LHCN-M2 (cell line): ENCODE measurements around the gene NTRK2. TPM values are rescaled to one million over a fixed set of nuclear protein-coding genes. Genes with fewer than 3 reads are reported as not detected.
"Not testable (repeated sequence)": the region's sequence is repeated elsewhere in the genome, so short reads cannot be mapped to it uniquely, and the experiment has no call there.

ENCODE experiments used
- DNase-seq: peaks from one replicate; pipeline ENCODE4 v3.0.0-alpha.2; 2012; ENCODE audit warnings: low read depth
- total RNA-seq: library from RNA; depleted of rRNA; stranded (reverse); fragments of >200 nt; gene quantifications from 2 replicates; pipeline ENCODE4 v1.2.3, GENCODE V29; 2014

The NTRK2 gene
- total RNA-seq, 1 experiment from 2014 or later, result not detected

- DNase-seq, result no peak
Measured at GRCh38 chr9:85056203-85056572, 386.7 kb downstream of the NTRK2 start.

GRCh38 chr9:85061969-85062368 lies 392.4 kb downstream of the NTRK2 start:
- no peak for DNase-seq

GRCh38 chr9:85062385-85063022 lies 393.0 kb downstream of the NTRK2 start:
- no peak for DNase-seq

GRCh38 chr9:85064811-85065371 lies 395.4 kb downstream of the NTRK2 start:
- no peak for DNase-seq

- DNase-seq, result no peak
Measured at GRCh38 chr9:85067792-85068191, 398.3 kb downstream of the NTRK2 start.

GRCh38 chr9:85069421-85069820 lies 399.9 kb downstream of the NTRK2 start:
- DNase-seq, result not testable (repeated sequence)
